SK-N-MC (cell line): ENCODE measurements around the gene FAM171A2.

Experiments used
- EZH2 ChIP-seq: fragments of 200-600 bp; sonication (generic); IDR thresholded peaks from one replicate; pipeline ENCODE4 v1.6.1; 2017; ENCODE audit warnings: antibody characterized with exemption
- FOXP2 ChIP-seq: optimal IDR thresholded peaks from 2 replicates; pipeline ENCODE3; 2011; ENCODE audit warnings: mild to moderate bottlenecking, moderate library complexity; ENCODE audit not compliant: insufficient read depth; ENCODE audit errors: extremely low read length, control extremely low read depth

- TF ChIP-seq EZH2 (no peak), FOXP2 (no peak)
Observed at GRCh38 chr17:44323359-44324091, 40.1 kb downstream of the FAM171A2 start.
